ENCODE results near the gene FAM217B.

Gene FAM217B

GRCh38 chr20:59940129-59940955 is at the start of gene FAM217B, which contains the start of gene PPP1R3D:
FAM217B (plus strand) TSS chr20:59940389; CDS start chr20:59943944, 3,555 bp downstream.
PPP1R3D (minus strand) TSS chr20:59940305; CDS start chr20:59939931, 374 bp downstream.
- peak; percentile 95 for DNase-seq

- DNase-seq, result no peak
These were observed 48.6 kb upstream of the FAM217B start for GRCh38 chr20:59891581-59891980.

- DNase-seq, result no peak
These were observed 44.3 kb upstream of the FAM217B start for GRCh38 chr20:59895908-59896307.

GRCh38 chr20:59902470-59902869 is 37.7 kb upstream of the FAM217B start:
- DNase-seq, result no peak

GRCh38 chr20:59903621-59904020 is 36.6 kb upstream of the FAM217B start:
- no peak for DNase-seq

- DNase-seq, result no peak
These were observed 31.3 kb upstream of the FAM217B start for GRCh38 chr20:59908855-59909254.

- no peak for DNase-seq
These were observed 29.1 kb upstream of the FAM217B start for GRCh38 chr20:59911041-59911440.

GRCh38 chr20:59912609-59913008 is 27.6 kb upstream of the FAM217B start:
- no peak for DNase-seq

GRCh38 chr20:59920944-59921343 is 19.2 kb upstream of the FAM217B start:
- DNase-seq, result no peak

GRCh38 chr20:59923514-59923913 is 16.7 kb upstream of the FAM217B start:
- DNase-seq, result no peak

GRCh38 chr20:59925359-59925758 is 14.8 kb upstream of the FAM217B start:
- DNase-seq, result no peak

- no peak for DNase-seq
These were observed 14.3 kb upstream of the FAM217B start for GRCh38 chr20:59925899-59926298.

- DNase-seq, result no peak
These were observed 8.5 kb upstream of the FAM217B start for GRCh38 chr20:59931511-59932312.

- no peak for DNase-seq
These were observed 7.4 kb upstream of the FAM217B start for GRCh38 chr20:59932616-59933295.

GRCh38 chr20:59933296-59933848 is 6.8 kb upstream of the FAM217B start, which contains the start of gene SYCP2:
SYCP2 (minus strand) TSS chr20:59933637; CDS start chr20:59922413, 11,224 bp downstream.
- DNase-seq, result no peak

GRCh38 chr20:59933849-59934585 is 6.2 kb upstream of the FAM217B start:
- peak; percentile 48 for DNase-seq

GRCh38 chr20:59935457-59936185 is 4.6 kb upstream of the FAM217B start:
- DNase-seq, result no peak

- no peak for DNase-seq
These were observed 3.8 kb upstream of the FAM217B start for GRCh38 chr20:59936409-59936808.

- no peak for DNase-seq
These were observed 3.0 kb upstream of the FAM217B start for GRCh38 chr20:59937150-59937549.

- DNase-seq, result no peak
These were observed 2.0 kb upstream of the FAM217B start for GRCh38 chr20:59938221-59938620.

- DNase-seq, result no peak
These were observed 1.5 kb upstream of the FAM217B start for GRCh38 chr20:59938696-59939051.

All from SHP77 treated with DMSO at 0.1 percent for 48 hours (cell line).